ENCODE measurements around the gene ANKMY1. TPM values are rescaled to one million over a fixed set of nuclear protein-coding genes. Genes with fewer than 3 reads are reported as not detected.
A peak's percentile ranks its signal among the peaks of the same experiment; 100 is the strongest.

The ANKMY1 gene
- total and polyA plus RNA-seq, 2 of the 13 experiments (the other 11 are each of a cell fraction or from before 2014, with no cell fraction given), result 11.7 to 18.8 TPM

DNA sequence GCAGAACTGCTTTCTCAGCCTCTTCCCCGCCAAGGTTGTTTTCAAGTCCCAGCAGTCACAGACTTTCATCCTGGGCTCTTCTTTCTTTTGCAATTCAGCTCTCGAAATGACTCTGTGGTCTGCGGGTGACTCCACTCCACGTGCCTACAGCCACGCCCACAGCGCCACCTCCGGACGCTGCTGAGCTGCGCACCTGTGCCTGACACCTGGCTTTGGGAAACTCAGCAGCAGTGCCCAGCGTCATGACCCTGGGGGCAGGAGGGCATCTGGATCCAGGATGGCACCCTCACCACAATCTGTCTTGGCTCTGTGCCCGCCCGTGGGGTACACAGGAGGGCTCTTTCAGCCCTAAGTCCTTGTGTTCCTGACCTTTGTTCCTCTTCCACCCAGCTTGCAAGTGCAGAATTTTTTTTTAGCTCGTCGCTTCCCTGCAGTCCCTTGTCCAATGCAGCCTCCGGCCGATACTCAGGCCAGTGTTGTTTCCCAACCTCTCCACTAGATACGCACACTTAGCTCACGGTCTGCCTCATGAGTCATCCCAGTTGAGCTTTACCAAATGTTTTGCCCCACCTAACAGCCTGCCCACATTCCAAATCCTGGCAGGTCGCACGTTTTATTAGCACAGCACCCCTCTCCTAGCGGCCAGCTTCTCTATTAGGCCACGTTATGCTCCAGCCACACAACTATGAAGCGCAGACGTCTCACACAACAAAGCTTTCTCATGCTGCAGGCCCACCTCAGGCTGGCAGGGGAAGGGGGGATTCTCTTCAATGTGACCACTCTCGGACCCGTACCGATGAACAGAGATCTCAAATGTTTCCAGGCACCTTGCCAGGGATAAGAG is 22.2 kb upstream of the ANKMY1 start (continued):
- TF ChIP-seq, protein P1, sequence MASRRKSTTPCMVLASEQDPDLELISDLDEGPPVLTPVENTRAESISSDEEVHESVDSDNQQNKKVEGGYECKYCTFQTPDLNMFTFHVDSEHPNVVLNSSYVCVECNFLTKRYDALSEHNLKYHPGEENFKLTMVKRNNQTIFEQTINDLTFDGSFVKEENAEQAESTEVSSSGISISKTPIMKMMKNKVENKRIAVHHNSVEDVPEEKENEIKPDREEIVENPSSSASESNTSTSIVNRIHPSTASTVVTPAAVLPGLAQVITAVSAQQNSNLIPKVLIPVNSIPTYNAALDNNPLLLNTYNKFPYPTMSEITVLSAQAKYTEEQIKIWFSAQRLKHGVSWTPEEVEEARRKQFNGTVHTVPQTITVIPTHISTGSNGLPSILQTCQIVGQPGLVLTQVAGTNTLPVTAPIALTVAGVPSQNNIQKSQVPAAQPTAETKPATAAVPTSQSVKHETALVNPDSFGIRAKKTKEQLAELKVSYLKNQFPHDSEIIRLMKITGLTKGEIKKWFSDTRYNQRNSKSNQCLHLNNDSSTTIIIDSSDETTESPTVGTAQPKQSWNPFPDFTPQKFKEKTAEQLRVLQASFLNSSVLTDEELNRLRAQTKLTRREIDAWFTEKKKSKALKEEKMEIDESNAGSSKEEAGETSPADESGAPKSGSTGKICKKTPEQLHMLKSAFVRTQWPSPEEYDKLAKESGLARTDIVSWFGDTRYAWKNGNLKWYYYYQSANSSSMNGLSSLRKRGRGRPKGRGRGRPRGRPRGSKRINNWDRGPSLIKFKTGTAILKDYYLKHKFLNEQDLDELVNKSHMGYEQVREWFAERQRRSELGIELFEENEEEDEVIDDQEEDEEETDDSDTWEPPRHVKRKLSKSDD (CRISPR knock-in tag; IDR thresholded peaks at IDR 0.05; ENCODE audit: low read depth), result peak; percentile 82
- no peak for TF ChIP-seq ZNF569 (CRISPR knock-in tag; IDR thresholded peaks at IDR 0.05; ENCODE audit: borderline replicate concordance)
- 0 out of 2 replicates have a peak, but pooled peaks have one; percentile 51 for TF ChIP-seq HOXD1 (CRISPR knock-in tag; IDR thresholded peaks at IDR 0.05)
- TF ChIP-seq MIER3 (CRISPR knock-in tag; IDR thresholded peaks at IDR 0.05; ENCODE audit: borderline replicate concordance), result peak; percentile 74; the same call in 1 of the 2 replicates
- TF ChIP-seq, protein P2, sequence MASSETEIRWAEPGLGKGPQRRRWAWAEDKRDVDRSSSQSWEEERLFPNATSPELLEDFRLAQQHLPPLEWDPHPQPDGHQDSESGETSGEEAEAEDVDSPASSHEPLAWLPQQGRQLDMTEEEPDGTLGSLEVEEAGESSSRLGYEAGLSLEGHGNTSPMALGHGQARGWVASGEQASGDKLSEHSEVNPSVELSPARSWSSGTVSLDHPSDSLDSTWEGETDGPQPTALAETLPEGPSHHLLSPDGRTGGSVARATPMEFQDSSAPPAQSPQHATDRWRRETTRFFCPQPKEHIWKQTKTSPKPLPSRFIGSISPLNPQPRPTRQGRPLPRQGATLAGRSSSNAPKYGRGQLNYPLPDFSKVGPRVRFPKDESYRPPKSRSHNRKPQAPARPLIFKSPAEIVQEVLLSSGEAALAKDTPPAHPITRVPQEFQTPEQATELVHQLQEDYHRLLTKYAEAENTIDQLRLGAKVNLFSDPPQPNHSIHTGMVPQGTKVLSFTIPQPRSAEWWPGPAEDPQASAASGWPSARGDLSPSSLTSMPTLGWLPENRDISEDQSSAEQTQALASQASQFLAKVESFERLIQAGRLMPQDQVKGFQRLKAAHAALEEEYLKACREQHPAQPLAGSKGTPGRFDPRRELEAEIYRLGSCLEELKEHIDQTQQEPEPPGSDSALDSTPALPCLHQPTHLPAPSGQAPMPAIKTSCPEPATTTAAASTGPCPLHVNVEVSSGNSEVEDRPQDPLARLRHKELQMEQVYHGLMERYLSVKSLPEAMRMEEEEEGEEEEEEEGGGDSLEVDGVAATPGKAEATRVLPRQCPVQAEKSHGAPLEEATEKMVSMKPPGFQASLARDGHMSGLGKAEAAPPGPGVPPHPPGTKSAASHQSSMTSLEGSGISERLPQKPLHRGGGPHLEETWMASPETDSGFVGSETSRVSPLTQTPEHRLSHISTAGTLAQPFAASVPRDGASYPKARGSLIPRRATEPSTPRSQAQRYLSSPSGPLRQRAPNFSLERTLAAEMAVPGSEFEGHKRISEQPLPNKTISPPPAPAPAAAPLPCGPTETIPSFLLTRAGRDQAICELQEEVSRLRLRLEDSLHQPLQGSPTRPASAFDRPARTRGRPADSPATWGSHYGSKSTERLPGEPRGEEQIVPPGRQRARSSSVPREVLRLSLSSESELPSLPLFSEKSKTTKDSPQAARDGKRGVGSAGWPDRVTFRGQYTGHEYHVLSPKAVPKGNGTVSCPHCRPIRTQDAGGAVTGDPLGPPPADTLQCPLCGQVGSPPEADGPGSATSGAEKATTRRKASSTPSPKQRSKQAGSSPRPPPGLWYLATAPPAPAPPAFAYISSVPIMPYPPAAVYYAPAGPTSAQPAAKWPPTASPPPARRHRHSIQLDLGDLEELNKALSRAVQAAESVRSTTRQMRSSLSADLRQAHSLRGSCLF (CRISPR knock-in tag; IDR thresholded peaks at IDR 0.05; ENCODE audit: borderline replicate concordance), result no peak
- peak; percentile 94 for TF ChIP-seq CEBPB (IDR thresholded peaks at IDR 0.05; ENCODE audit: borderline replicate concordance, low read depth, low read length)
- no peak for TF ChIP-seq SP4 (CRISPR knock-in tag; IDR thresholded peaks at IDR 0.05)
- no peak for TF ChIP-seq MAF1 (CRISPR knock-in tag; IDR thresholded peaks at IDR 0.05; ENCODE audit: borderline replicate concordance)
- no peak for TF ChIP-seq ZNF432 (CRISPR knock-in tag; IDR thresholded peaks at IDR 0.05; ENCODE audit: borderline replicate concordance)
- TF ChIP-seq NFE2 (CRISPR knock-in tag; IDR thresholded peaks at IDR 0.05), result no peak
- TF ChIP-seq ZNF777 (CRISPR knock-in tag; IDR thresholded peaks at IDR 0.05), result no peak
- peak; percentile 69 for TF ChIP-seq GABPB1 (CRISPR knock-in tag; IDR thresholded peaks at IDR 0.05)
- peak; percentile 79; the same call in 1 of the 2 replicates for TF ChIP-seq ARHGAP35 (CRISPR knock-in tag; IDR thresholded peaks at IDR 0.05; ENCODE audit: borderline replicate concordance)
- TF ChIP-seq, protein P3, sequence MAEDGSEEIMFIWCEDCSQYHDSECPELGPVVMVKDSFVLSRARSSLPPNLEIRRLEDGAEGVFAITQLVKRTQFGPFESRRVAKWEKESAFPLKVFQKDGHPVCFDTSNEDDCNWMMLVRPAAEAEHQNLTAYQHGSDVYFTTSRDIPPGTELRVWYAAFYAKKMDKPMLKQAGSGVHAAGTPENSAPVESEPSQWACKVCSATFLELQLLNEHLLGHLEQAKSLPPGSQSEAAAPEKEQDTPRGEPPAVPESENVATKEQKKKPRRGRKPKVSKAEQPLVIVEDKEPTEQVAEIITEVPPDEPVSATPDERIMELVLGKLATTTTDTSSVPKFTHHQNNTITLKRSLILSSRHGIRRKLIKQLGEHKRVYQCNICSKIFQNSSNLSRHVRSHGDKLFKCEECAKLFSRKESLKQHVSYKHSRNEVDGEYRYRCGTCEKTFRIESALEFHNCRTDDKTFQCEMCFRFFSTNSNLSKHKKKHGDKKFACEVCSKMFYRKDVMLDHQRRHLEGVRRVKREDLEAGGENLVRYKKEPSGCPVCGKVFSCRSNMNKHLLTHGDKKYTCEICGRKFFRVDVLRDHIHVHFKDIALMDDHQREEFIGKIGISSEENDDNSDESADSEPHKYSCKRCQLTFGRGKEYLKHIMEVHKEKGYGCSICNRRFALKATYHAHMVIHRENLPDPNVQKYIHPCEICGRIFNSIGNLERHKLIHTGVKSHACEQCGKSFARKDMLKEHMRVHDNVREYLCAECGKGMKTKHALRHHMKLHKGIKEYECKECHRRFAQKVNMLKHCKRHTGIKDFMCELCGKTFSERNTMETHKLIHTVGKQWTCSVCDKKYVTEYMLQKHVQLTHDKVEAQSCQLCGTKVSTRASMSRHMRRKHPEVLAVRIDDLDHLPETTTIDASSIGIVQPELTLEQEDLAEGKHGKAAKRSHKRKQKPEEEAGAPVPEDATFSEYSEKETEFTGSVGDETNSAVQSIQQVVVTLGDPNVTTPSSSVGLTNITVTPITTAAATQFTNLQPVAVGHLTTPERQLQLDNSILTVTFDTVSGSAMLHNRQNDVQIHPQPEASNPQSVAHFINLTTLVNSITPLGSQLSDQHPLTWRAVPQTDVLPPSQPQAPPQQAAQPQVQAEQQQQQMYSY (CRISPR knock-in tag; IDR thresholded peaks at IDR 0.05), result no peak
- TF ChIP-seq FOXC1 (CRISPR knock-in tag; IDR thresholded peaks at IDR 0.05; ENCODE audit: borderline replicate concordance), result no peak; the same call in 1 of the 2 replicates
- peak; percentile 65 for TF ChIP-seq HNF4G (IDR thresholded peaks at IDR 0.05; ENCODE audit: borderline replicate concordance, low read depth, low read length)
- peak; percentile 80 for TF ChIP-seq HNF4G (CRISPR knock-in tag; IDR thresholded peaks at IDR 0.05; ENCODE audit: borderline replicate concordance, low read depth)

Measured in HepG2 (cell line).